Fibroblast of skin of right biceps (primary cell): Measurements from ENCODE around the gene SLC30A10.
"Not testable (repeated sequence)": the region's sequence is repeated elsewhere in the genome, so short reads cannot be mapped to it uniquely, and the experiment has no call there.

Source experiments
- DNase-seq: peaks from one replicate; pipeline ENCODE4 v3.0.0-alpha.2; 2013

Gene SLC30A10

GRCh38 chr1:219927298-219927955, 930 bp downstream of the SLC30A10 start:
- no peak for DNase-seq

DNA sequence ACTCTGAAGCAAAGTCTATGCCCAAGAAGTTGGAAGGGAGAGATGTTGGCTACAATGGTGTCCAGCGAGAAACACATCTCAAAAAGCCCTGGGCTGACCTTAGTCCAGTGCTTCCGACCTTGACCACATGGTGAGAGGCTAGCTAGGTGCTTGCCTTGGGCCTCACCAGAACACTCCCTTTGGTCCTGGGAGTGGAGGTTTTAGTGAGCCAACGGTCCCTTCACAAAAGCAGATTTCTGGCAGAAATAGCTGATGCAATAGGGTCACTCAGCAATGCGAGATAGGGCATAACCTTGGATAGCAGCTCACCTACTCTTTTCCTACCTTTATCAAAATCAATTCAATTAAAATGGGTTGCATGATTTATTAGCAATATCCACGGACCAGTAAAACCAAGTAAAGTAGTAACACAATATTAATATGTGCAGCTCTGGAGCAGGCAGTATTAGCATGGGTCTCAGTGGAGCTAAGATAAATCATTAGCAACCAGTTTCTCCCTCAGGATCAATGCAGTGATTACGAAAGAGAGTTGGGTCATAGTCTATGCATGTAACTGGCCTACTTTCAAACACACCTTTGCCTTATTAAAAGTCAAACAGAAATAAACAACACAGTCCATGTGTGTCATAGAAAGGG, 1.9 kb downstream of the SLC30A10 start:
- no peak for DNase-seq

DNA sequence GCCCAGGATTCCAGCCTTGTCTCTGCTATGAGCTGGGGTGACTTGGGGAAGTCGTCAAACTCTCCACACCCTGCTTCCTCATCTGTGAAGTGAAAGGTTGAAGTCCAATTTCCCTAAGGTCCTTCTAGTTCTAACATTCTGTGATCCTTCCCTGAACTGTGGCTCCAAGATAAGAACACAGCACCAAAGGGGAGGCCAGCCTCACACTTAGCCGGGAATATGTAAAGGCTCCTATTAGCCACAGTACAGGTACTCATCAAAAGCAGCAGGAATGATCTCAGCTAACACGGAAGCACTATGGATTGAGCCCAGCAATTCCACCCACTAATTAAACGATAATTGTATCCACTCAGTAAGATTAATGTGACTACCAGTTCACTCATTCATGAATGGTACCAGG, 4.0 kb downstream of the SLC30A10 start:
- no peak for DNase-seq

DNA sequence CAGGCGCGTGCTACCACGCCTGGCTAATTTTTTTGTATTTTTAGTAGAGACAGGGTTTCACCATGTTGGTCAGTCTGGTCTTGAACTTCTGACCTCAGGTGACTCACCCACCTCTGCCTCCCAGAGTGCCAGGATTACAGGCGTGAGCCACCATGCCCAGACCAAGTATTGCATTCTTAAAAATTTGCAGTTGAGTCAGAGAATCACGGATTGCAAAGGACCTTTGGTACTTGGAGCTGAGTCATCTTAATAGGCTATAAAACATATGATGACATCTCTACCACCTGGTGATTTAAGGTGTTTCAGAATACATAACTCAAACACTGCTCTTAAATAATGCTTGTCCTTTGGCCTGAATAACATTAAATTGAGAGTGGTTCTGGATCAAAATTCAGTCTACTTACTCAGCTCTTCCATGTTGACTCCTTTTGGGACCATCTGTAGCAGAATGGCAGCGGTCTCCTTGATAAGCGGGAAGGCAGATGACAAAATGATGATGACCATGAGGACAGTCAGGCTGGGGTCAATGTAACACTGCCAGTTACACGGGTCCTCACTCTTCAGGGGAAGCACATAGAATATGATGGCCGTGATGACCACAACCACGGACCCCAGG, 10.4 kb downstream of the SLC30A10 start:
- DNase-seq = peak; percentile 23

DNA sequence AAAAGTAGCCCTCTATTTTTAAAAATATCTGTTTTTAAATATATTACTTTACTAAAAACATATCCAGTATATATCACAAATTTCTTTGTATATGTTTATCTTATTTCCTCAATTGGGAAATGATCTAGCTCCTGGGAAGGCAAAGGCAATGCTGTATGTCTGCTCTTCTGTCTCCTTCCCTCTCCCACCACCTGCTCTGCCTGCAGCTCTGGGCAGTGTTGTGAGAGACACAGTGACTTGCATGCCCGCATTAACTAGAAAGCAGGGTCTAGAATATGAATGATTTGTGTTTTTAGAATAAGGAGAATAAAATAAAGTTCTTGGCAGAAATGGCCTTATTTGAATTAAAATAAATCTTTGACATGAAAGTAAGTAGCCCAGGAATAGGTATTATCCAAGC, 11.1 kb downstream of the SLC30A10 start:
- DNase-seq = no peak

- no peak for DNase-seq
Observed at GRCh38 chr1:219916257-219916656, 12.1 kb downstream of the SLC30A10 start.

DNA sequence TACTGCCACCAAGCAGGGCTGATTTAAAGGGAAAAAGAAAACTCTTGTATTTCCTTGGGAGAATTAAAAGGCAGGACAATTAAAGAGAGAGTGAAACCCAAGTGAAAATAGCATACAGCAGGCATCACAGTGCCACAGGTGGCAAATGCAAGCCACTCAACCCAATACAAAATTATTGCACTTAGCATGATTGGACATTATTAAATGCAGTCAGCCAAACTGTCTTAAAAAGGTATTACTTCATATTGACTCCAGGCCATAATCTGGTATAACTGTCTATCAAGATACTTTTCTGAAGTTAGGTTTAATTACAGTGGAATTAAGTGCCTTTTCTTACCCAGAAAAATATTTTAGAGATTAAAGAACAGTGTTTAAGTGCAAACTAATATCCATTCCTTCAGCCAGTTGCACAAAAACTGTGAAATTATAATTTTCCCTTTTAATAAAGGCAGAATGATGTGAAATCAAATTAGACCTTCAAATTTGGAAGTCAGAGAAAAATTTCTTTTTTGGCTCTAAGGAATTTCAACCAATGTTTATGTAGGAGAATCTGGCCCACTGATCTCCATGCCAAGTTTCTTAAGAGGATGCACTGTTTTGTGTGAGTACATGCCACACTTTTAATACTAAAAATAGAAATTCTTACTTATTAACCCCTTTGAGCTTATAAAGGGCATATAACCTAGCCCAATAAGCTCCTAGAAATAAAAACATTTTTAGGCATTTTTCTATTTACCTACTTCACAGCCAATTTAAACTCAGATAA, 15.2 kb downstream of the SLC30A10 start:
- DNase-seq = no peak

DNA sequence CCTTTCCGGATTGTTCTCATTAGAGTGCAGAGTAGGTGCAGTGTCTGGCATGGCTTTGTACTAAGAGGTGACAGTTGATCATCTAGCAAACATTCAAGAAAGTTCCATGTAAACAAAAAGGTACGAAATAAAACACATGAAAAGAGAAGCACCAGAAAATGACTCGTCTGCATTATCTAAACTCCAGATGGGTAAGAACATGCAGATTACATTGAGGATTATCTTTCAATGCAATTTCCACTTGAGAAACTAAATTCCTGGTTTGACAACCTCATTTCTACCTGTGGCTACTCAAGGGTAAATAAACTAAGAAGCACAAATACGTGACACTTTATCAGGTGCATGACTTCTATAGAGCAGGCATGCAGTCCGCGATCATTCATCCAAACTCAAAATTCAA, 17.6 kb downstream of the SLC30A10 start:
- DNase-seq = no peak

- no peak for DNase-seq
Observed at GRCh38 chr1:219909476-219909875, 18.9 kb downstream of the SLC30A10 start.

DNA sequence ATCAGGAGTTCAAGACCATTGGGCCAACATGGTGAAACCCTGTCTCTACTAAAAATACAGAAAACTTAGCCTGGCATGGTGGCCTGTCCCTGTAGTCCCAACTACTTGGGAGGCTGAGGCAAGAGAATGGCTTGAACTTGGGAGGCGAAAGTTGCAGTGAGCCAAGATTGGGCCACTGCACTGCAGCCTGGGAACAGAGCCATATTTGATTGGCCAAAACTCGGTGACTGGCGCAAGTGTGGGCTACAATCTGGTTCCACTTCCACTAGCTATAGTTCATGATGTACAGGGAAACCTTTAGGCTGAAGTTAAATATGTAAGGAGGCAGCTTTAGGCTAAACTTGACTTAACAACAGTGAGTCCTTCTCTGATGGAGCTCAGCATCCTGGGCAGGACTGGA, 20.2 kb downstream of the SLC30A10 start:
- no peak for DNase-seq

DNA sequence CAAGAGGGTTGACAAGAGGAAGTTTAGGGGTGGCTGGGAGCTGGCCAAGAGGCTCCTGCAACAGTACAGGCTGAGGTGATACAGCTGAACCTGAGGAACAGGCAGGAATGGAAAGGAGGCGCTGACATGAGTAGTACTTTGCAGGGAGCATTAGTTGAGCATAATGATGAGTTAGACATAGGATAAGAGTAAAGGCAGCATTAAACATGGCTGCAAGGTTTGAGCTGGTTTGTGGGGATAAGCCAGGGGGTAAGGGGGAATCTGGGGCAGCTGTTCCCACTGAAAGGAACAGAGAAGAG, 20.6 kb downstream of the SLC30A10 start:
- DNase-seq = no peak

GRCh38 chr1:219906924-219907771, 21.2 kb downstream of the SLC30A10 start:
- DNase-seq = no peak

DNA sequence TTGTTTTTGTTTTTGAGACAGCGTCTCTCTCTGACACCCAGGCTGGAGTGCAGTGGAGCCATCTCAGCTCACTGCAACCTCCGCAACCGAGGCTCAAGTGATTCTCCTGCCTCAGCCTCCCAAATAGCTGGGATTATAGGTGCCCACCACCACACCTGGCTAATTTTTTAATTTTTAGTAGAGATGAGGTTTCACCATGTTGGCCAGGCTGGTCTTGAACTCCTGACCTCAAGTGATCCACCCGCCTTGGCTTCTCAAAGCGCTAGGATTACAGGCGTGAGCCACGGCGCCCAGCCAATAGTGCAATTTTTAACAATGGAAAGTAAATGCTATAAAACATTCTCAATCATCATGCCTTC, 21.8 kb downstream of the SLC30A10 start:
- DNase-seq = not testable (repeated sequence)

DNA sequence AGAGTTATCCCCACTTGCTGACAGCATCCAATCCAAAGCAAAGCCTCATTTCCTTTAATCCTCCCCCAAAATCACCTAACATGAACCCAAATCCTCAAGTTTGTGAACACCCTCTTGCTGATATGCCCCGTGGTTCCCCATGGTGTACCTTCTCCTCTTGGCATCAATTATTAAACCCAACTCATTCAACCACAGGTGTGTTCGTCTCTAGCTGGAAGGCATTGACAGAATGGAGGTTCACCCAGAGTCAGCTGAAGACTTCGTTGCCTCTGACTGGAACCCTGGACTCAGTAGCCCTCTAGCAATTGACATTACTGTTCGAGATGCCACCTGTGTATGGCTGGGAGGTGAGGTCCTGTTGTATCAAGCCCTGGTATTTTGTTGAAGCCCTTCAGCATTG, 22.8 kb downstream of the SLC30A10 start:
- DNase-seq = no peak

DNA sequence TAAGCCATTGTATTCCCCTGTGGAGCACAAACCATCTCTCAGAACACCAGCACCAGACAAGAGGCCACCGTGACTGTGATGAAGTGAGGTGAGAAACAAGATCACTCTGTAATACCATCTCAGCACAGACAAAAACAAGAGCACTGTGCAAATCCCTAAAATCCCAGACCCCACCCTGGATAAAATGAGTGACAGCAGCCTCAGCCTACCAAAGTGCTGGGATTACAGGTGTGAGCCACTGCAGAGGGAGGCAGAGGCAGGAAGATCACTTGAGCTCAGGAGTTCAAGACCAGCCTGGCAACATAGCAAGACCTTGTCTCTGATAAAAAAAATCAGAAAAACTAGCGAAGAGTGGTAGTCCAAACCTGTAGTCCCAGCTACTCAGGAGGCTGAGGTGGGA, 23.4 kb downstream of the SLC30A10 start:
- no peak for DNase-seq

GRCh38 chr1:219903353-219903871, 24.9 kb downstream of the SLC30A10 start:
- DNase-seq = no peak

DNA sequence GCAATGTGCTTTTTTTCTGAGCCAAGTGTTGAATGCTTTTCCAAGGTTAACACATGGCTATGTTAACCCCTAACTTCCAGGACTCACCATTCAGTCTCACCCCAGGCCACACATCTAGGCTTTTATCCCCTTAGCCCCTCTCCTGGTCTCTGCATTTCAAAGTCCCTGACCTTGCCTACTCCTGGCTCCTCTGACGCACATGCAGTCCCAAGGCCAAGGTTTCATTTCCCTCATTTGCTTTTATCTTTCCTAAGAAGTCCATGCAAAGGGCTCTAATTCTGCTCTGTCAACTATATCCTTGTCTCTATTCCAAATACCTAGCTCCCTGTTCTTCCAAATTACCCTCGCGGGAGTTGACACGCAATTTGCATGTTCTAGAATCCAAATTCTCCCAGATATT, 25.4 kb downstream of the SLC30A10 start:
- DNase-seq = no peak

- DNase-seq = no peak
Observed at GRCh38 chr1:219900882-219901281, 27.5 kb downstream of the SLC30A10 start.

DNA sequence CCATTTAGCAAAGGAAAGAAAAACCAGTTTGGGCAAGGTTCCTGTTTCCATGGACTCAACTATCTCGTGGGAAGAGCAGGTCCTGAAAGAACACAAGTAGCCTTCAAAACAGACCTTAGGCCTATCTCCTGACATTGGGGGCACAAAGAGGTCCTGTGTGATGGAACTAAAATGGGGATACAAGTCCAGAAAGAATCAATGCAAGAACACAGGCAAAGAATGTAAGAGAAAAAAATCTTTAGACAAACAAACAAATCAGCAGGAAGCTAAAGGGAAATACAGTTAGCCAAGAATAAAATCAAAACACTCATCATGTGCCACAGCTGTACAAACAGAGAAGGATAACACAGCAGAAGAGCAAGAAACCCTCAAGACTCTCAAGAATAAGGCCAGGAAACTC, 28.2 kb downstream of the SLC30A10 start:
- DNase-seq = no peak

DNA sequence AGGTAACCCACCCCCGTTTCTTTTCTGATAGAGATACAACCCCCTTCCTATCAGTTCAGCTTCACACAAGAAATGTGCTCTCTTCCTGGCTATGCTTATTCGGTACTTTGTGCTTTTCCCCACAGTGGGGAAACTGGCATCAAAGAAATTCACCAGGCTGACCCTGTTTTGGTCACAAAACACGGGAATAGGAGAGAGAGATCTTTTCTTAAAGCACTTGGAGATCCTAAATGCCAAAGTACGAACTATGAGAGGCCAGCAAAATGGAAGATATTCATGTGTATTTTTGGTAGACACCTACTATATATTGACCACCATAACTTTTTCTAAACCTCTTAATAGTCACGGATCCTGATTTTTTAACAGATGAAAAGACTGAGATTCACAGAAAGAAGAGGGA, 30.0 kb downstream of the SLC30A10 start:
- DNase-seq = no peak

- no peak for DNase-seq
Observed at GRCh38 chr1:219897914-219898313, 30.4 kb downstream of the SLC30A10 start.

DNA sequence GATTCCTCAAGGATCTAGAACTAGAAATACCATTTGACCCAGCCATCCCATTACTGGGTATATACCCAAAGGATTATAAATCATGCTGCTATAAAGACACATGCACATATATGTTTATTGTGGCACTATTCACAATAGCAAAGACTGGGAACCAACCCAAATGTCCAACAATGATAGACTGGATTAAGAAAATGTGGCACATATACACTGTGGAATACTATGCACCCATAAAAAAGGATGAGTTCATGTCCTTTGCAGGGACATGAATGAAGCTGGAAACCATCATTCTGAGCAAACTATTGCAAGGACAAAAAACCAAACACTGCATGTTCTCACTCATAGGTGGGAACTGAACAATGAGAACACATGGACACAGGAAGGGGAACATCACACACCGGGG, 36.1 kb downstream of the SLC30A10 start:
- not testable (repeated sequence) for DNase-seq

- DNase-seq = not testable (repeated sequence)
Observed at GRCh38 chr1:219891846-219892245, 36.5 kb downstream of the SLC30A10 start.
